Frontal cortex (tissue), 4 donors: Measurements from ENCODE around the gene DNA2. TPM values are rescaled to one million over a fixed set of nuclear protein-coding genes. Genes with fewer than 3 reads are reported as not detected.
"Not testable (repeated sequence)": the region's sequence is repeated elsewhere in the genome, so short reads cannot be mapped to it uniquely, and the experiment has no call there.

Source experiments
- DNase-seq, 2 donors: peaks; one replicate each; pipeline ENCODE4 v3.0.0; 2012; ENCODE audit warnings: low spot score in 2 of 2
- FAIRE-seq: peaks from 2 replicates; lab custom pipeline; 2012; peaks lifted over from hg19 to GRCh38; lab: Jason Lieb, UNC
- total RNA-seq: library from RNA; depleted of rRNA; stranded (reverse); fragments of >200 nt; gene quantifications from one replicate; pipeline ENCODE4 v1.2.3, GENCODE V29; 2014
- donor health status: control.
- donor health status: control.
- donor health status: control.

The DNA2 gene
- total RNA-seq, 1 donor from 2014 or later, result 39.1 TPM

- FAIRE-seq (no peak), DNase-seq (no peak)
Observed at GRCh38 chr10:68462536-68462935, 9.2 kb downstream of the DNA2 start.

- FAIRE-seq, result no peak
- DNase-seq, result no peak
Observed at GRCh38 chr10:68461032-68461431, 10.7 kb downstream of the DNA2 start.

- DNase-seq, FAIRE-seq: not testable (repeated sequence)
Observed at GRCh38 chr10:68449698-68450097, 22.1 kb downstream of the DNA2 start.

GRCh38 chr10:68446179-68446578 is 25.6 kb downstream of the DNA2 start:
- FAIRE-seq (no peak), DNase-seq (no peak)

- FAIRE-seq (no peak), DNase-seq (no peak)
Observed at GRCh38 chr10:68442971-68443370, 28.8 kb downstream of the DNA2 start.

- FAIRE-seq, result no peak
Observed at GRCh38 chr10:68440898-68441297, 30.9 kb downstream of the DNA2 start.

GRCh38 chr10:68435803-68436202 is 36.0 kb downstream of the DNA2 start:
- FAIRE-seq, result no peak
- no peak for DNase-seq

More at GRCh38 chr10:68440898-68441297, 30.9 kb downstream of the DNA2 start:
- no peak for DNase-seq

- no peak for DNase-seq
- FAIRE-seq, result no peak
Observed at GRCh38 chr10:68434657-68435056, 37.1 kb downstream of the DNA2 start.

- FAIRE-seq (no peak), DNase-seq (no peak)
Observed at GRCh38 chr10:68428396-68429104, 43.2 kb downstream of the DNA2 start.

- FAIRE-seq (no peak), DNase-seq (no peak)
Observed at GRCh38 chr10:68424454-68425014, 47.2 kb downstream of the DNA2 start.

GRCh38 chr10:68423522-68423921 is 48.3 kb downstream of the DNA2 start:
- DNase-seq, result no peak
- no peak for FAIRE-seq

- FAIRE-seq (no peak), DNase-seq (no peak)
Observed at GRCh38 chr10:68419376-68419775, 52.4 kb downstream of the DNA2 start.

GRCh38 chr10:68408898-68409518 is 62.8 kb downstream of the DNA2 start:
- FAIRE-seq, result no peak
- DNase-seq, result no peak

- FAIRE-seq (no peak), DNase-seq (peak; percentile 85 to 86)
Observed at GRCh38 chr10:68406815-68407548, 64.8 kb downstream of the DNA2 start, which contains the start of gene RUFY2. Gene RUFY2, minus strand, starts transcription at chr10:68407277. Its CDS starts 88 bp downstream, at chr10:68407189.

- FAIRE-seq (no peak), DNase-seq (peak; percentile 52 to 59)
Observed at GRCh38 chr10:68406111-68406814, 65.5 kb downstream of the DNA2 start.

GRCh38 chr10:68403701-68404100 is 68.1 kb downstream of the DNA2 start:
- DNase-seq, result no peak
- no peak for FAIRE-seq

GRCh38 chr10:68402276-68402675 is 69.5 kb downstream of the DNA2 start:
- no peak for DNase-seq
- no peak for FAIRE-seq

- FAIRE-seq (no peak), DNase-seq (no peak)
Observed at GRCh38 chr10:68397005-68397404, 74.8 kb downstream of the DNA2 start.

GRCh38 chr10:68385740-68386139 is 86.0 kb downstream of the DNA2 start:
- FAIRE-seq, result no peak
- DNase-seq, result no peak

GRCh38 chr10:68371604-68372003 is 100.2 kb downstream of the DNA2 start:
- FAIRE-seq (no peak), DNase-seq (no peak)
